Measurements from ENCODE around the gene C11orf58. TPM values are rescaled to one million over a fixed set of nuclear protein-coding genes. Genes with fewer than 3 reads are reported as not detected.

Gene C11orf58
- total RNA-seq, 1 experiment from 2014 or later = 144 TPM

- no peak for DNase-seq (ENCODE audit: extremely low read depth, low read depth)
These were observed 28.7 kb downstream of the C11orf58 start for GRCh38 chr11:16767137-16767536.

DNA sequence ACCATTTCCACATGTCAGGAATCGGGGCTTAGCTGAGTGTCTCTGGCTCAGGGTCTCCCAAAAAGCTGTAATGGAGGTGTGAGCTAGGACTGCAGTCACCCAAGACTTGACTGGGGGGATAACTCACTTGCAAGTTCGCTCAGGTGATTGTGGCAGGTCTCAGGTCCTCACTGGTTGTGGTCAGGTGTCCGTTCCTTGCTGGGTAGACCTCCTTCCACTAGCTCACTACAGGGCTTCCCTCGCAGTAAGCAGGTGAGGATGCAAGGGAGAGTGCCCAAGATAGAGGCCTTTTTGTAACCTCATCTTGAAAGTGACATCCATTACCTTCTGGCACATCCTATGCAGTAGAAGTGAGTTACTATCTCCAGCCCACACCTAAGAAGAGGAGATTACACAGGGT, 29.5 kb downstream of the C11orf58 start:
- no peak for DNase-seq (ENCODE audit: extremely low read depth, low read depth)

- no peak for DNase-seq (ENCODE audit: extremely low read depth, low read depth)
These were observed 30.9 kb downstream of the C11orf58 start for GRCh38 chr11:16769386-16769785.

DNA sequence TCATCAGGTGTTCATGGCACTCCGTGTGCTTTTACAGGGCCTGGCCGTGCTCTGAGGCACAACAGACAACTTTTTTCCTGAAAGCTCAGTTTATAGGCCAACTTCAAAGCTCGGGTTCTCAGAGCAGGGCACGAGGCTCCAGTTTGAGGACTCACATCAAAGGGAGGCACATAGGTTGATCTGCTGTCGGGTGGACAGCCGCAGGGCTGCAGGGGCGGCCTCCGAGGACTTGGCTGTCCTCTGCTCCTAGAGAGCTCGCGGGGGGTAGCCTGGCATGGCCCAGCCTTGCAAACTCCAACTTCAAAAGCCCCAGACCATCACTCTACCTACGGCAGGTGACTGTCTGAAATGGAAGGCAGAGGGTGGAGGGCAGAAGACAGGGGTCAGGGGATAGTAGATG, 31.6 kb downstream of the C11orf58 start:
- DNase-seq (ENCODE audit: extremely low read depth, low read depth) = no peak

- DNase-seq (ENCODE audit: extremely low read depth, low read depth) = no peak
These were observed 33.1 kb downstream of the C11orf58 start for GRCh38 chr11:16771350-16772140.

DNA sequence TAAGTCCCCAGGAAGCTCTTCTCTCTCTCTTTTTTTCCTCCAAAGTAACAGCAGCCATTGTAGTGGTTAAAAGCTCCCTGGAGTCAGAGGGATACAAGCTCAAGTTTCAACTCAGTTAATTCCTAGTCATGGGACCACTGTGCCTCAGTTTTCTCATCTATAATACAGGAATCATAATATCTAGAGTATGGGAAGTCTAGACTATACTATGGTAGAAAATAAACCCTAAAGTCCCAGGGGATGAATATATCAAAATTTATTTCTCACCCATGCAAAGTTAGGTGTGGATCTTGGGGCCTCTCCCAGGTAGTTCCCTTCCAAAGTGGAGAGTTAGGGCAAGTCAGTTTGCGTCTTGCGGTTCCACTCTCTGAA, 33.7 kb downstream of the C11orf58 start:
- DNase-seq (ENCODE audit: extremely low read depth, low read depth) = no peak

- no peak for DNase-seq (ENCODE audit: extremely low read depth, low read depth)
These were observed 35.8 kb downstream of the C11orf58 start for GRCh38 chr11:16773981-16774935.

GRCh38 chr11:16774936-16775613, 36.6 kb downstream of the C11orf58 start:
- DNase-seq (ENCODE audit: extremely low read depth, low read depth) = no peak

- DNase-seq (ENCODE audit: extremely low read depth, low read depth) = no peak
These were observed 37.3 kb downstream of the C11orf58 start for GRCh38 chr11:16775614-16776283.

DNA sequence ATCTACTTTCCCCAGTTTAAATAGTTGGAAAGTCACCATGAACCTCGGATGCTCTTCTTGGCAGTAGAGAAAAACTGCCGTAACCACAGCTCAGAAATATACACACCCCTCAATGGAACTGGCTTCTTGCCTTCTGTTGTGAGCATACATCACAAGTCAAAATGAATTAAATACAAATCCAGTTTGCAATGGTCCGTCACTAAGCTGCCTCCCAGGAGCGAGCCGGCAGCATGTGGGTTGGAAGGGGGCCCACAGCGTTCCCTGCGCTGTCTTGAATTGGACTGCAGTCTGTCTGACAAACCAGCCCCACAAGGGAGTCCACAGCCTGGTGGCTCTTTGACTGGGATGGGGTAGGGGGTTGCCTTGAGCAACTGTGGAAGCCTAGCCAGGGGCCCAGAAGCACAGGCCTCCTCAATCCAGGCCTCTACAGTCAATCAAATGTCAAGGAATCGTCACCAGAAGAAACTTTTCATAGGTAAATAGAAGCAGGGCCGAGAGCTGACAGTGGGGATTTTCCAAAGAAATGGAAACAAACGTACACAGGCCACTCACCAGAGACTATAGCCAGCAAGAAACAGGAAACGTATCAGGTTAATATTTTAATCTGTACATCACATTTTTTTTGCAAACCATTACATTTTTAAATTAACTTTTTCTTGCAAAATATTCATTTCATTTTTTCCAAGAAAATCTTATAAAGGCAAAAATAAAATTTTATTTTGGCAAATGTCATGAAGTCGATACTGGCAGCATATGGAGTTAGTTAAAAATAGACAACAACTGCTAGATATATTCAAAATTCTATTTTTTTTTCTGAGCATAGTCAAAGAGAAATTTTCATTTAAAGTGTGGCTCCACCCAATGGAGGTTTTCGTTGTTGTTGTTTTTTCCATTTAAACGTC, 38.5 kb downstream of the C11orf58 start:
- no peak for DNase-seq (ENCODE audit: extremely low read depth, low read depth)

- DNase-seq (ENCODE audit: extremely low read depth, low read depth) = no peak
These were observed 39.1 kb downstream of the C11orf58 start for GRCh38 chr11:16777613-16777975.

DNA sequence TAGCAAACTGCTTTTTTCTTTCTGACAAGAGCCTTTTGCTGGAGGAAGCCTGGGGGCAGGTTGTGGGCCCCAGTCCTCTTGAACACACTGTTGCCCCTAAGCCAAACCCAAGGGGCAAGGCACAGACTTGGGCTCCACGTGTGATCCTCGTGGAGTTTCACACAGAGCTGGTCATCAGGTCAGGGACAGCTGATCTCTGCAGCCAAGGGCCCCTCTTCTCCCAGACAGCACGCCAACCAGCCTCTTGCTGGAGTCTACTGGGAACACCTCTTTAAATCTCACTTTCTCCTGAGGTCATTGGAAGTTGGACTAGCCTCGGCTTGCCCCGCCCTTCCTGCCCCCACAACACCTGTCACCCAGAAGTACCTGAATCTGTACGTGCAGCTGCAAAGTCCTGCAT, 39.8 kb downstream of the C11orf58 start:
- DNase-seq (ENCODE audit: extremely low read depth, low read depth) = no peak

- no peak for DNase-seq (ENCODE audit: extremely low read depth, low read depth)
These were observed 40.4 kb downstream of the C11orf58 start for GRCh38 chr11:16778876-16779275.

- DNase-seq (ENCODE audit: extremely low read depth, low read depth) = no peak
These were observed 41.0 kb downstream of the C11orf58 start for GRCh38 chr11:16779436-16779835.

DNA sequence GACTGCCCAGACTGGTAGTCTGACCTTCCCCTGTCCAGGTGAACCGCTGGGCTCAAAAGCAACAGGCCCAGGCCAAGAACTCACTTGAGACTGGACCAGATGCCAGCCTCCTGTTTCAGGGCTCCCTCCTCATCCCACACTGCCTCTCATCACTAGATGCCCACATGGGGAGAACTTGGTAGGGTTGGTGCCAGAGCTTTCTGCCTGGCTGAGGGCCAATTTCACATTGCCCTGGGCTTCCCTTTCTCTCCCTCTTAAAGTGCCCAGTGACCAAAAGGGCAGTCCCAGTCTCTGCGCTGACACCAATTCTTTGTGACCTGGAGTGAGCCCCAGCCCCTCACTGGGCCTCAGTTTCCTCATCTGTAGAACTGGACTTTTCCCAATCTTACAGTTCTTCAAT, 41.7 kb downstream of the C11orf58 start:
- no peak for DNase-seq (ENCODE audit: extremely low read depth, low read depth)

DNA sequence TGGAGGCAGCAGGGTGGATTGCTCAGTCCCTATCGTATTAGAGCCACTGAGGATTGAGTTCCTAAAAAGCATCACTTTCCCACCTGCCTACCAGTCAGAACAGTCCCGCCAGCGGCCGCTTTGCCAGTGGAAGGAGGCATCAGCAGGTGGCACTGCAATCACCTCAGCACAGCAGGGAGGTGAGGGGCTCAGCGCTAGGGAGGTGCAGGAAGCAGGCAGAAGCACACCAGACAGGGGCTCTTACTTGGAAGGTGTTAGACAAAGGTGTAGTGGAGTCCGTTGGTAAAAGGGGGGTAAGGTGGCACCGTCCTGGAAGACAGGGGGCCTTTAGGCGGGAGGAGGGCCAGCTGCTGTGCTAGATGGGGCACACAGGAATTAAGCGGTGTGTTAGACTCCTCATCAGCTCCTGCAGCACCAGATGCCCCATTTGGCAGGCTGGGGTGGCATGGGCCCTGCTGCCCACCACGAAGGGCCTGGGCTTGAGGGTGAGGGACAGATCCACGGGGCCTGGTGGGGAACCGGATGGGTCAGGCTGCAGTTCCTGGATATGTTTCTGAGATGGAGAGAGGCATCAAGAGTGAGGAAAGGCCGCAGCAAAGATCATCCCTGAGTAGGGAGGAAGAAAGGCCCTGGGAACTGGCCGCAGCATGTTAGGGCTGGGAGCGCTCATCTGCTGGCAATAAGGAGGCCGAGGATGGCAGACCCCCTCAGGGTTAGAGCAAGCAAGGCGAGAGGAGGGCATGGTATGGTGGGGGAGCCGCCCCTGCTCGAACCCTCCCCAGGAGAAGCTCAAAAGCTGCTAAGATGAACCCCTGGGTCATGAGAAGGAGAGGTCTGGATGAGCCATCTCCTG, 42.5 kb downstream of the C11orf58 start:
- no peak for DNase-seq (ENCODE audit: extremely low read depth, low read depth)

DNA sequence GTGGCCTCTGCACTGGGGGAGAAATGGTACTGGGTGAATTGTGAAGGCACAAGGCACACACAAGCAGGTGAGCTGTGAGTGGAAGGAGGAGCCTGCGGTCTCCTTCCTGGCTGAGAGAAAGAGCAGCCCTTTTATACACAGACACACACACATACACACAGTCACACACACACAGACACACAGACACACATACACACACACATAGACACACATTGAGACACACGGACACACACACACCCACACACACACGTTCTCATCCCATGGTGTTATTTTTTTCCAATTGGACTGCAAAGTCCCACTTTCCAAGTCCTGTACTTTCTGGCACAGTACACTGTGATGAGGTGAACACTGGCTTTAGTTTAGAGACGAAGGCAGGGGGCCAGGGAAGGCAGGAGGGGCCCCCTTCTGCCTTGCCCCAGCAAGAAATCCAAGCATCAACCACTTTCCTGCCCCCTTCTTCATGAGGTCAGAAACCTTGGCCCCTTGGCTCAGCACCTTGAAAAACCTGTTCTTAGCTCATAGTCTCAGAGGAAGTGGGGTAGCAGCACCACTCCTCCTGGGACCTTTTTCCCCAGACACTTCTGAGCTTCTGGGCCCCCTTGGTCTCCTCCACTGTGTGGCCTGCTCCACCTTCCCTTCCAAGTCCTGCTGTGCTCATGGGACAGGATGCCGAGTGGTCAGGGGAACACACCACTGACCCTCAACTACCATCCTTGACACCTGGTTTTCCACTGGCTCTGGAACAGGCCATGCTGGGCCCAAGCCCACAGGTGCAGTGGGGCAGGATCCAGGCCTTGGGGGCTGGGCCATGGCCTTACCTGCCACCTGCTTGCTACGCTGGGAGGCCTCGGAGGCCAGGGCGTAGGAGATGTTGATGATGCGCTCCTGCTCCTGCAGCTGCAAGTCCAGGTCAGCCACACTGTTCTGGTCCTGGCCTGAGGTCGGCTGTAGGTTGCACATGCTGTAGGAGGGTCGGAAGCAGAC, 43.8 kb downstream of the C11orf58 start:
- no peak for DNase-seq (ENCODE audit: extremely low read depth, low read depth)

All from NCI-H460 (cell line).